Esophagus muscularis mucosa (tissue), 4 donors: ENCODE results near the gene RAPH1.
"Not testable (repeated sequence)": the region's sequence is repeated elsewhere in the genome, so short reads cannot be mapped to it uniquely, and the experiment has no call there.

Experiments
- EP300 ChIP-seq: sonication (generic); formaldehyde crosslinking; IDR thresholded peaks from one replicate; pipeline ENCODE4 v1.6.1; 2017; ENCODE audit warnings: antibody characterized with exemption
- POLR2A ChIP-seq: fragments of 450-650 bp; IDR thresholded peaks from one replicate; pipeline ENCODE4 v1.6.1; 2017; ENCODE audit warnings: antibody characterized with exemption, moderate library complexity, mild to moderate bottlenecking, low read depth
- POLR2AphosphoS5 ChIP-seq, 2 donors: sonication (generic); formaldehyde crosslinking; IDR thresholded peaks; one replicate each; pipeline ENCODE4 v1.6.1; 2017; ENCODE audit warnings: antibody characterized with exemption in 2 of 2
- TF ChIP-seq, protein P1 (sequence below), 3 experiments: fragments of 200-600 bp in 2 of 3; fragments of 450-650 bp in 1 of 3; sonication (generic) in 2 of 3; IDR thresholded peaks; one replicate each; pipeline ENCODE4 v1.5.1; 2017 to 2019; ENCODE audit warnings: antibody characterized with exemption in 3 of 3, mild to moderate bottlenecking in 2 of 3, moderate library complexity in 1 of 3

DNA sequence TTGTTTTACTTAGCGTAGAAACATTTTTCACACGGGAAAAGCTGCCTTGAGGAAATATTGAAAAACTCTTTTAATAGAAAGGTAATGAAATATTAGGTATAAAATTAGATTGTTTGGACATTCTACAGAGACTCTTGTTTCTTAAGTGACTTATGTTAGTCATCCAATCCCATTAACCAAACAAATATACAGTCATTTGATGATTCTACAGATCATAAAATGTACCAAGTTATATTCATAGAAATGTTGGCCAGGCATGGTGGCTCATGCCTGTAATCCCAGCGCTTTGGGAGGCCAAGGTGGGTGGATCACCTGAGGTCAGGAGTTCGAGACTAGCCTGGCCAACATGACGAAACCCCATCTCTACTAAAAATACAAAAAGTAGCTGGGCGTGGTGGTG, 146.9 kb downstream of the RAPH1 start:
- TF ChIP-seq, protein P1, sequence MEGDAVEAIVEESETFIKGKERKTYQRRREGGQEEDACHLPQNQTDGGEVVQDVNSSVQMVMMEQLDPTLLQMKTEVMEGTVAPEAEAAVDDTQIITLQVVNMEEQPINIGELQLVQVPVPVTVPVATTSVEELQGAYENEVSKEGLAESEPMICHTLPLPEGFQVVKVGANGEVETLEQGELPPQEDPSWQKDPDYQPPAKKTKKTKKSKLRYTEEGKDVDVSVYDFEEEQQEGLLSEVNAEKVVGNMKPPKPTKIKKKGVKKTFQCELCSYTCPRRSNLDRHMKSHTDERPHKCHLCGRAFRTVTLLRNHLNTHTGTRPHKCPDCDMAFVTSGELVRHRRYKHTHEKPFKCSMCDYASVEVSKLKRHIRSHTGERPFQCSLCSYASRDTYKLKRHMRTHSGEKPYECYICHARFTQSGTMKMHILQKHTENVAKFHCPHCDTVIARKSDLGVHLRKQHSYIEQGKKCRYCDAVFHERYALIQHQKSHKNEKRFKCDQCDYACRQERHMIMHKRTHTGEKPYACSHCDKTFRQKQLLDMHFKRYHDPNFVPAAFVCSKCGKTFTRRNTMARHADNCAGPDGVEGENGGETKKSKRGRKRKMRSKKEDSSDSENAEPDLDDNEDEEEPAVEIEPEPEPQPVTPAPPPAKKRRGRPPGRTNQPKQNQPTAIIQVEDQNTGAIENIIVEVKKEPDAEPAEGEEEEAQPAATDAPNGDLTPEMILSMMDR (IDR thresholded peaks at IDR 0.05), result not testable (repeated sequence)
- TF ChIP-seq POLR2AphosphoS5 (IDR thresholded peaks at IDR 0.05); POLR2A; EP300: not testable (repeated sequence)
